Measurements from ENCODE around the gene GIPR. TPM values are rescaled to one million over a fixed set of nuclear protein-coding genes. Genes with fewer than 3 reads are reported as not detected.
"Not testable (repeated sequence)": the region's sequence is repeated elsewhere in the genome, so short reads cannot be mapped to it uniquely, and the experiment has no call there.

The GIPR gene
- total RNA-seq, 1 donor: not detected

DNA sequence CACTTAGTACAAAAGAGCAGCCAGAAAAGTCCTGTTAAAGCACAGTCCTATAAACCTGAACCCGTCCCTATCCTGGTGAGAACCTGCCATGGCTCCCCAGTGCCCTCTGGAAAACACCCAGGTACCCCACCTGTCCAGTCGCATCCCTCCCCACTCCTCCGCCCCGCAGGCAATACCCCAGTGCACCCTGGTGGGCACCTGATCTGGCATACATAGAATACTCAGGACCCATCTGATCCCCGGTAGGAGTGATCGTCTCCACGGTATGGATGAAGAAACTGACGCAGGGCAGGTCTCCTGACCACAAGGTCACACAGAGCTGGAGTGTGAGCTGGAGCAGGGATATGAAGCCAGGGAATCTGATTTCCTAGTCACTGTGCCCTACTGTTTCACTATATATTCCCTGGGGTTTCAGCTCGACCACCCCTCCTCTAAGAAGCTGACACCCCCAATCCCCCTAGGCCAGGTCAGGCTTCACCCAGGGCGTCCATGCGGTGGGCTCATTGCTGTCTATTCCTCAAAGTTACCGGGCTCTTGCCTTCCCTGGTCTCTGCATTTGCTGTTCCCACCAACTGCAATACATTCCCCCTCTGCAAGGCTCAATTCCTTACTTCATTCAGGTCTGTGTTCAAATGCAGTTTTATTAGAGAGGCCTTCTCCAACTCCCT, 50.1 kb downstream of the GIPR start:
- no peak for TF ChIP-seq CTCF (IDR thresholded peaks at IDR 0.05; ENCODE audit: insufficient read depth, low read length)
- H3K4me3 ChIP-seq (ENCODE audit: low read depth, low read length): peak overlapping the region; percentile 70
- no peak for DNase-seq (ENCODE audit: low read depth)

DNA sequence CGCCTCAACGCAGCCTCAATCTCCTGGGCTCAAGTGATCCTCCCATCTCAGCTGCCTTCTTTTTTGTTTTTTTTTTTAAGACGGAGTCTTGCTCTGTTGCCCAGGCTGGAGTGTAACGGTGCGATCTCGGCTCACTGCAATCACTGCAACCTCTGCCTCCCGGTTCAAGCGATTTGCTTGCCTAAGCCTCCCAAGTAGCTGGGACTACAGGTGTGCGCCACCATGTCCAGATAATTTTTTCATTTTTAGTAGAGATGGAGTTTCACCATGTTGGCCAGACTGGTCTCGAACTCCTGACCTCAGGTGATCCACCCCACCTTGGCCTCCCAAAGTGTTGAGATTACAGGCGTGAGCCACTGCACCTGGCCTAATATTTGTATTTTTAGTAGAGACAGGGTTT, 52.0 kb downstream of the GIPR start:
- not testable (repeated sequence) for DNase-seq (ENCODE audit: low read depth); H3K4me3 ChIP-seq (ENCODE audit: low read depth, low read length)

DNA sequence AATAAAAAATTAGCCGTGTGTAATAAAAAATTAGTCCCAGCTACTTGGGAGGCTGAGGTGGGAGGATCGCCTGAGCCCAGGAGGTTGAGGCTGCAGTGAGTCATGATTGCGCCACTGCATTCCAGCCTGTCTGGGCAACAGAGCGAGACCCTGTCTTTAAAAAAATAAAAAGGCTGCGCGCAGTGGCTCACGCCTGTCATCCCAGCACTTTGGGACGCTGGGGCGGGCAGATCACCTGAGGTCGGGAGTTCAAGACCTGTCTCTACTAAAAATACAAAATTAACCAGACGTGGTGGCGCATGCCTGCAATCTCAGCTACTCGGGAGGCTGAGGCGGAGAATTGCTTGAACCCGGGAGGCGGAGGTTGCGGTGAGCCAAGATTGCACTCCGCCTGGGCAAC, 60.7 kb downstream of the GIPR start:
- not testable (repeated sequence) for H3K4me3 ChIP-seq (ENCODE audit: low read depth, low read length); DNase-seq (ENCODE audit: low read depth)

- no peak for DNase-seq (ENCODE audit: low read depth)
- peak overlapping the region; percentile 95 for H3K4me3 ChIP-seq (ENCODE audit: low read depth, low read length)
- TF ChIP-seq CTCF (IDR thresholded peaks at IDR 0.05; ENCODE audit: insufficient read depth, low read length): no peak
Observed at GRCh38 chr19:45729800-45730290, 61.8 kb downstream of the GIPR start.

DNA sequence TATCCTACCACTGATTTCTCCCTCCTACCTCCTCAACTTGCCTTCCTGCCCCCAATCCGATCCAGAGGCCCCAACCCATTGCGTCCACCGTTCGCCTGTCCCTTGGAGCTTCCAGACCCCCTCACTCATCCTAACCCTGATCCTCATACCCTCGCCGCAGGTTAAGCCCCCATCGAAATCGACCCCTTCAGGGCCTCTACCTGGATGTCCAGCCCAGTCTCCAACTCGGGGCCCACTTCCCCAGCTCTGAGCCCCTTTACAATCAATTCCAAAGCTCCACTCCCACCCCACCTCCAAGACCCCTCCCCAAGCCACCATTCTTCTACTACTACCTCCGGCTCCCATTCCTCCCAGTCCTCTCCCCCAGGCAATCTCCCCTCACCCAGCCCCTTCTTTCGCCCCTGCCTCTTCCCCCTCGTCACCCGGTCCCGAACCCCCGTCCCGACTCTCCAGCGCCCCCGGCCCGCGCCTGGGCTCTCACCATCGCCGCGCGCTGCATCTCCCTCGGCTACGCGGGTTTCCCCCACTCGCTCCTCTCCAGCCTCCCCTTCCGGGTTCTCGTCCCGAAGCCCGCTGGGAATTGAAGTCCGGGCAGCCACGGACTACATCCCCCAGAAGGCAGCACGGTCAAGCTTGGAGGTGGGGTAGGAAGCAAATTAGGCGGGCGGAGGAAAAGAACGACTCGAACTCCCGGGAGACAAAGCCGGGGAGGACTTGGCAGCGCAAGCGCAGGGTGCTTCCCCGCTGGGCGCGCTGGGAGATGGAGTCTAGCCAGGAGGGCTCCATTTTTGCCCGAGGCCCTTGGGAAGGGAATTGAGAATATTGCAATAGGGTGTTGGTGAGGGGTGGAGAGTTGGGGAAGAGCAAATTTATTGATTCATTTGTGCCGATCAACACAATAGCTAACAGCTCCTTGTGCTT, 62.6 kb downstream of the GIPR start, which contains the start of gene FBXO46:
Gene FBXO46, minus strand, starts transcription at position 529 of the 921 bp plus-strand sequence. CDS start 17,401 bp downstream, outside the sequence.
- peak; percentile 99 for DNase-seq (ENCODE audit: low read depth)
- peak; percentile 32 for TF ChIP-seq CTCF (IDR thresholded peaks at IDR 0.05; ENCODE audit: insufficient read depth, low read length)
- peak within 1 kb of the TSS; percentile 95 for H3K4me3 ChIP-seq (ENCODE audit: low read depth, low read length)

Small RNAs within 50 kb of the gene (small RNA-seq; reads per million reads assigned to genes)
- gene MIR642A (0.70 reads per million, percentile 13 among the genes with 10 or more reads in this experiment), gene RN7SL836P (not detected)

Other genes starting within 250 kb of the GIPR start
- gene ERCC1, start 244.3 kb upstream of the GIPR start, total RNA-seq (ENCODE audit: low replicate concordance): 109 and 111 TPM in 2 replicates
- 0.33 and 0.81 TPM in 2 replicates for gene FOSB, start 200.2 kb upstream of the GIPR start, total RNA-seq (ENCODE audit: low replicate concordance)
- gene RTN2, start 171.2 kb upstream of the GIPR start, total RNA-seq (ENCODE audit: low replicate concordance): 5.7 and 26.8 TPM in 2 replicates
- 0.99 and 2.4 TPM in 2 replicates for gene PPM1N, start 169.8 kb upstream of the GIPR start, total RNA-seq (ENCODE audit: low replicate concordance)
- 31.6 and 33.3 TPM in 2 replicates for gene VASP, start 160.7 kb upstream of the GIPR start, total RNA-seq (ENCODE audit: low replicate concordance)
- gene OPA3, start 83.4 kb upstream of the GIPR start, total RNA-seq (ENCODE audit: low replicate concordance): 8.8 and 9.6 TPM in 2 replicates
- gene GPR4, start 66.0 kb upstream of the GIPR start, total RNA-seq (ENCODE audit: low replicate concordance): 0.16 TPM in 1 of 2 replicates, not detected in the other
- gene EML2, start 28.8 kb upstream of the GIPR start, total RNA-seq (ENCODE audit: low replicate concordance): 9.9 and 23.4 TPM in 2 replicates
- 303 and 325 TPM in 2 replicates for gene SNRPD2, start 23.7 kb downstream of the GIPR start, total RNA-seq (ENCODE audit: low replicate concordance)
- 3.3 and 8.0 TPM in 2 replicates for gene QPCTL, start 24.4 kb downstream of the GIPR start, total RNA-seq (ENCODE audit: low replicate concordance)
- gene FBXO46, start 62.7 kb downstream of the GIPR start, total RNA-seq (ENCODE audit: low replicate concordance): 6.6 and 6.8 TPM in 2 replicates
- gene MEIOSIN, start 65.2 kb downstream of the GIPR start, total RNA-seq (ENCODE audit: low replicate concordance): not detected in 2 replicates
- 9.5 and 16.4 TPM in 2 replicates for gene SIX5, start 101.0 kb downstream of the GIPR start, total RNA-seq (ENCODE audit: low replicate concordance)
- gene DMPK, start 114.3 kb downstream of the GIPR start, total RNA-seq (ENCODE audit: low replicate concordance): 46.5 and 85.2 TPM in 2 replicates
- 28.6 and 41.4 TPM in 2 replicates for gene DMWD, start 124.6 kb downstream of the GIPR start, total RNA-seq (ENCODE audit: low replicate concordance)
- 0.18 TPM in 1 of 2 replicates, not detected in the other for gene RSPH6A, start 147.1 kb downstream of the GIPR start, total RNA-seq (ENCODE audit: low replicate concordance)
- gene SYMPK, start 194.9 kb downstream of the GIPR start, total RNA-seq (ENCODE audit: low replicate concordance): 21.3 and 38.1 TPM in 2 replicates
- gene FOXA3, start 196.1 kb downstream of the GIPR start, total RNA-seq (ENCODE audit: low replicate concordance): not detected in 2 replicates
- 21.3 and 25.7 TPM in 2 replicates for gene IRF2BP1, start 217.9 kb downstream of the GIPR start, total RNA-seq (ENCODE audit: low replicate concordance)
- gene MYPOP, start 234.4 kb downstream of the GIPR start, total RNA-seq (ENCODE audit: low replicate concordance): 0.33 and 2.4 TPM in 2 replicates
- gene NANOS2, start 246.6 kb downstream of the GIPR start, total RNA-seq (ENCODE audit: low replicate concordance): not detected in 2 replicates